ENCODE measurements around the gene HSDL1. TPM values are rescaled to one million over a fixed set of nuclear protein-coding genes. Genes with fewer than 3 reads are reported as not detected.

HSDL1 gene
- total and polyA plus RNA-seq, 10 of the 15 experiments (the other 5 are each of a cell fraction or from before 2014, with no cell fraction given) = 2.0 to 13.4 (median 5.6) TPM

- peak; percentile 18 for FAIRE-seq
- Histone ChIP-seq H3K4me1 (ENCODE audit: control insufficient read depth, insufficient read depth, low read length) (no peaks in the 10 kb centered on the region), H2AFZ (ENCODE audit: control insufficient read depth, low read depth, low read length) (no peak overlapping the region), H3K36me3 (ENCODE audit: control insufficient read depth in 2 of 2, insufficient read depth in 2 of 2, low read length in 1 of 2) (no peaks in the 10 kb centered on the region), H3K9ac (ENCODE audit: control insufficient read depth, insufficient read depth, low read length) (no peak overlapping the region), H3K27me3 (replicated peaks in 1 of 2; ENCODE audit: control insufficient read depth in 2 of 2, insufficient read depth in 2 of 2, low read length in 1 of 2) (peaks cover 0 to 2% of the 10 kb centered on the region in 2 experiments; a peak in 1 of 4 replicates), H3K4me2 (ENCODE audit: control insufficient read depth, insufficient read depth) (no peak overlapping the region), H3K4me3 (no peak overlapping the region), H3K9me3 (replicated peaks; ENCODE audit: control insufficient read depth, insufficient read depth, low read length) (no peaks in the 10 kb centered on the region), H3K79me2 (ENCODE audit: control insufficient read depth, insufficient read depth, low read length) (no peaks in the 10 kb centered on the region), H4K20me1 (ENCODE audit: control insufficient read depth, insufficient read depth) (no peaks in the 10 kb centered on the region), H3K27ac (ENCODE audit: control insufficient read depth, insufficient read depth) (no peak overlapping the region)
- POLR2A ChIA-PET = no interaction called here
- no TSS peak for BruUV-seq (replicated peaks)
- CTCF ChIA-PET = interaction anchor here (0.8 to 1.4 kb wide), 3 partner anchors 11 to 90 kb away, joined by 3 to 5 read pairs (median 3); partner anchors contain the start of gene TAF1C
- intact Hi-C loops (cut with micrococcal nuclease; ENCODE audit: unreplicated experiment) = no loop called here
- no peak for DNase-seq (ENCODE audit: low read depth, low spot score)
- SMC1A ChIA-PET (ENCODE audit: uncharacterized antibody, unreplicated experiment) = no interaction called here
- no peak; the same call in 2 of the 3 replicates for ATAC-seq
- in situ Hi-C loops (cut with MboI) = no loop called here
- WGBS (ENCODE audit: insufficient coverage, insufficient replicate concordance, low lambda C conversion rate, missing lambda C conversion rate) = 66% methylated on average over 5 of the region's 5 CpGs
- TF ChIP-seq TCF7 (IDR thresholded peaks at IDR 0.05; ENCODE audit: borderline replicate concordance) (no peak), CTCF (IDR thresholded peaks at IDR 0.05 in 2 of 3, conservative IDR thresholded peaks at IDR 0.05 in 1 of 3; ENCODE audit: control insufficient read depth in 2 of 3, extremely low read depth in 1 of 3, insufficient read depth in 1 of 3, low read depth in 3 of 3, low read length in 3 of 3) (0 out of 6 replicates have a peak, but pooled peaks of 1 of the 3 experiments have one; percentile 3)
- RAD21 ChIA-PET (ENCODE audit: unreplicated experiment) = interaction anchor here (0.7 kb wide), 1 partner anchor 52 kb away, joined by 4 read pairs; no protein-coding TSS in a partner anchor
These were observed 11.4 kb upstream of the HSDL1 start for GRCh38 chr16:84156342-84156784.

DNA sequence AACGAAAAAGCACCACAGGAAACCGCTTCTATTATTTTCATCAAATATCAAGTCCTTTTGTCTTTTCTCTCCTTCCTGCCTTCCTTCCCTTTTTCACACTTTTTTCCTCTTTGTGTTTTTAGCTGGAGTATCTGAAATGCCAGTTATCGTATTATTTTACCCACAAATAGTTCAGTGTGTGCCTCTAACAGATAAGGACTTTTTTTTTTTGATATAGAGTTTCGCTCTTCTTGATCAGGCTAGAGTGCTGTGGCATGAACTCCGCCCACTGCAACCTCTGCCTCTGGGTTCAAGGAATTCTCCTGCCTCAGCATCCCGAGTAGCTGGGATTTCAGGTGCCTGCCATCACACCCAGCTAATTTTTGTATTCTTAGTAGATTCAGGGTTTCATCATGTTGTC, 10.8 kb upstream of the HSDL1 start:
- in situ Hi-C loops (cut with MboI) = no loop called here
- intact Hi-C loops (cut with micrococcal nuclease; ENCODE audit: unreplicated experiment) = no loop called here
- no TSS peak for BruUV-seq (replicated peaks)
- H3K4me1 ChIP-seq (ENCODE audit: control insufficient read depth, insufficient read depth, low read length) = no peaks in the 10 kb centered on the region
- ChIA-PET CTCF (interaction anchor here (0.8 to 1.4 kb wide), 3 partner anchors 12 to 90 kb away, joined by 3 to 5 read pairs (median 3); partner anchors contain the start of gene TAF1C), SMC1A (ENCODE audit: uncharacterized antibody, unreplicated experiment) (interaction anchor here (0.7 kb wide), 1 partner anchor 25 kb away, joined by 3 read pairs; no protein-coding TSS in a partner anchor), RAD21 (ENCODE audit: unreplicated experiment) (no interaction called here), POLR2A (no interaction called here)
- peaks cover 0 to 2% of the 10 kb centered on the region in 2 experiments; a peak in 1 of 4 replicates for H3K27me3 ChIP-seq (replicated peaks in 1 of 2; ENCODE audit: control insufficient read depth in 2 of 2, insufficient read depth in 2 of 2, low read length in 1 of 2)
- H3K27ac ChIP-seq (ENCODE audit: control insufficient read depth, insufficient read depth) = no peak overlapping the region
- ATAC-seq = no peak
- H4K20me1 ChIP-seq (ENCODE audit: control insufficient read depth, insufficient read depth) = no peaks in the 10 kb centered on the region
- no peaks in the 10 kb centered on the region for H3K36me3 ChIP-seq (ENCODE audit: control insufficient read depth in 2 of 2, insufficient read depth in 2 of 2, low read length in 1 of 2)
- no peaks in the 10 kb centered on the region for H3K79me2 ChIP-seq (ENCODE audit: control insufficient read depth, insufficient read depth, low read length)
- H3K4me3 ChIP-seq = no peak overlapping the region
- no peak for DNase-seq (ENCODE audit: low read depth, low spot score)
- no peak for FAIRE-seq
- WGBS (ENCODE audit: insufficient coverage, insufficient replicate concordance, low lambda C conversion rate, missing lambda C conversion rate) = 46% methylated on average over 6 of the region's 6 CpGs
- no peak overlapping the region for H2AFZ ChIP-seq (ENCODE audit: control insufficient read depth, low read depth, low read length)
- H3K9me3 ChIP-seq (replicated peaks; ENCODE audit: control insufficient read depth, insufficient read depth, low read length) = no peaks in the 10 kb centered on the region
- H3K9ac ChIP-seq (ENCODE audit: control insufficient read depth, insufficient read depth, low read length) = no peak overlapping the region
- H3K4me2 ChIP-seq (ENCODE audit: control insufficient read depth, insufficient read depth) = no peak overlapping the region
- TF ChIP-seq GATAD2B (conservative IDR thresholded peaks at IDR 0.05; ENCODE audit: low read depth) (no peak), CTCF (IDR thresholded peaks at IDR 0.05 in 2 of 3, conservative IDR thresholded peaks at IDR 0.05 in 1 of 3; ENCODE audit: control insufficient read depth in 2 of 3, extremely low read depth in 1 of 3, insufficient read depth in 1 of 3, low read depth in 3 of 3, low read length in 3 of 3) (no peak), TCF7 (IDR thresholded peaks at IDR 0.05; ENCODE audit: borderline replicate concordance) (no peak), PAX5 (IDR thresholded peaks at IDR 0.05; ENCODE audit: borderline replicate concordance, low read depth, low read length) (no peak), TARDBP (IDR thresholded peaks at IDR 0.05; ENCODE audit: borderline replicate concordance) (no peak), ZNF622 (IDR thresholded peaks at IDR 0.05) (no peak), NR2F1 (conservative IDR thresholded peaks at IDR 0.05) (no peak), CEBPB (IDR thresholded peaks at IDR 0.05; ENCODE audit: borderline replicate concordance in 1 of 2, low read depth in 2 of 2, low read length in 2 of 2) (no peak), SREBF2 (IDR thresholded peaks at IDR 0.05; ENCODE audit: low read length) (no peak)
